ENCODE measurements around the gene TECTA.

GRCh38 chr11:121236115-121237001 is 135.3 kb downstream of the TECTA start:
- TF ChIP-seq CTCF (IDR thresholded peaks at IDR 0.05) (no peak), POLR2A (IDR thresholded peaks at IDR 0.05) (no peak)

Measured in heart left ventricle (tissue), 13 donors.